C1 segment of cervical spinal cord (tissue), 14 donors: ENCODE results near the gene ZBTB46.
"Not testable (repeated sequence)": the region's sequence is repeated elsewhere in the genome, so short reads cannot be mapped to it uniquely, and the experiment has no call there.

Experiments
- DNase-seq, 14 donors: peaks; one replicate each; lab custom pipeline; 2025; lab: John Stamatoyannopoulos, UW

The ZBTB46 gene, protein sequence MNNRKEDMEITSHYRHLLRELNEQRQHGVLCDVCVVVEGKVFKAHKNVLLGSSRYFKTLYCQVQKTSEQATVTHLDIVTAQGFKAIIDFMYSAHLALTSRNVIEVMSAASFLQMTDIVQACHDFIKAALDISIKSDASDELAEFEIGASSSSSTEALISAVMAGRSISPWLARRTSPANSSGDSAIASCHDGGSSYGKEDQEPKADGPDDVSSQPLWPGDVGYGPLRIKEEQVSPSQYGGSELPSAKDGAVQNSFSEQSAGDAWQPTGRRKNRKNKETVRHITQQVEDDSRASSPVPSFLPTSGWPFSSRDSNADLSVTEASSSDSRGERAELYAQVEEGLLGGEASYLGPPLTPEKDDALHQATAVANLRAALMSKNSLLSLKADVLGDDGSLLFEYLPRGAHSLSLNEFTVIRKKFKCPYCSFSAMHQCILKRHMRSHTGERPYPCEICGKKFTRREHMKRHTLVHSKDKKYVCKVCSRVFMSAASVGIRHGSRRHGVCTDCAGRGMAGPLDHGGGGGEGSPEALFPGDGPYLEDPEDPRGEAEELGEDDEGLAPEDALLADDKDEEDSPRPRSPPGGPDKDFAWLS

DNA sequence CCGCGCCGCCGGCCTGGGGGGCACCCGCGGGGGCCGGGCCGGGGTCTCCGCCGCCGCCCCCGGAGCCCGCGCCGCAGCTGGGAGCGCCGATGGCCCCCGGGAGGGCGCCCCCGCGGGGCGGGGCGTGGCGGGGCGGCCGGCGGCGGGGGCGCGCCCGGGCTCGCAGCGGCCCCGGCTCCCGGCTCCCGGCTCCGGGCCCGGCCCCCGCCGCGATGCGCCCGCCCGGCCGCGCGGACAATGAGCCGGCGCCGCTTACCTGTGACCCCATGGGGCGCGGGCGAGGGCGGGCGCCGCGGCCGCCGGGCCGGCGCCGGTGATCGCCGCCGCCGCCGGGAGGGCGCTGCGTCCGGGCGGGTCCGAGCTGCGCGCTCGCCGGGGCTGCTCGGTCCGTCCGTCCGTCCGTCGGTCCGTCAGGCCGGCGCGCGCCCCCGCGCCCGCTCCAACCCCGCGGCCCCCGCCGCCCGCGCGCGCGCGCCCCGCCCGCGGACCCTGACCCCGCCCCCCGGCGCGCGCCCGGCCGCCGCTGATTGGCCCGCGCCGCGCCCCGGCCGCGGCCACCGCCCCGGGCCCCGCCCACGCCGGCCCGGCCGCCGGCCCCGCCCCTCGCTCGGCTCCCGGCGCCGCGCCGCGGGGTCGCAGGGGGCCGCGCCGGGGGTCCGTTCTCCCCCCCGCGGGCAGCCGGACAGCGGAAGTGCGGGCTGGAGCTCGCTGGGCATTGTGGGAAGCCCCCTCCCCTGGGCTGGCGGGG is at the start of gene ZBTB46:
Gene ZBTB46, minus strand, starts transcription at position 424 of the 748 bp plus-strand sequence. CDS start 40,507 bp downstream, outside the sequence.
- peak in 1 of 14 donors; percentile 26 for DNase-seq

DNA sequence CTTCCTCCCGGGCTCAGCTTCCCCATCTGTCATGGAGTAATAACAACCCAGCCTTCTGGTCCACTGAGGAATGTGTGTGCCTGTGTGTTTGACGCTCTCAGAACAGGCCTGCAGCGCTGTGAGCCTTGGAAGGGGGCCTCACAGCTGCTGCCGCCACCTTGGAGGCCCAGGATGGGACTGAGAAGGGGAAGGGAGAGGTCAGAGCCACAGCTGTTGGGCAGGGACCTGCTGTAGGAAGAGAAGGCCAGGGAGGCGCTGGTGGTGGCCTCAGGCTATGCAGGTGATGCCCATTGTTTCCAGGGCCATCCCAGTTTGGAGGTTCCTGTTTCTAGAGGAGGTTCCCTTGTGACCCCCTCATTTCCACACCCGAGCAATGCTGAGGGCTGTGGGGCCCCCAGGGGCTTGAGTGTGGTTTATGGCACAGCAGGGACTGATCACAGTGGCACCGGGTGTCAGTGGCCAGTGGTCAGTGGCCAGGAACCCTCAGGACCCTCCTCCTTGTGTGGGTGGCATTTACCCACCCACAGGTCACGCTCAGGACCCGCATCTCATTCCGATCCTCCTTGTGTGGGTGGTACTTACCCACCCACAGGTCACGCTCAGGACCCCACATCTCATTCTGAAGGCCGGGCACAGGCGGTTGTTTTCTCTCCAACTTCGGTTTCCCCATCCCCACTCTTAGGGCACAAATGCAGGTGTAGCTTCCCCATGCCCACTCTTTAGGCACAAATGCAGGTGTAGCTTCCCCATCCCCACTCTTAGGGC is 48.0 kb upstream of the ZBTB46 start:
- DNase-seq, result no peak

DNA sequence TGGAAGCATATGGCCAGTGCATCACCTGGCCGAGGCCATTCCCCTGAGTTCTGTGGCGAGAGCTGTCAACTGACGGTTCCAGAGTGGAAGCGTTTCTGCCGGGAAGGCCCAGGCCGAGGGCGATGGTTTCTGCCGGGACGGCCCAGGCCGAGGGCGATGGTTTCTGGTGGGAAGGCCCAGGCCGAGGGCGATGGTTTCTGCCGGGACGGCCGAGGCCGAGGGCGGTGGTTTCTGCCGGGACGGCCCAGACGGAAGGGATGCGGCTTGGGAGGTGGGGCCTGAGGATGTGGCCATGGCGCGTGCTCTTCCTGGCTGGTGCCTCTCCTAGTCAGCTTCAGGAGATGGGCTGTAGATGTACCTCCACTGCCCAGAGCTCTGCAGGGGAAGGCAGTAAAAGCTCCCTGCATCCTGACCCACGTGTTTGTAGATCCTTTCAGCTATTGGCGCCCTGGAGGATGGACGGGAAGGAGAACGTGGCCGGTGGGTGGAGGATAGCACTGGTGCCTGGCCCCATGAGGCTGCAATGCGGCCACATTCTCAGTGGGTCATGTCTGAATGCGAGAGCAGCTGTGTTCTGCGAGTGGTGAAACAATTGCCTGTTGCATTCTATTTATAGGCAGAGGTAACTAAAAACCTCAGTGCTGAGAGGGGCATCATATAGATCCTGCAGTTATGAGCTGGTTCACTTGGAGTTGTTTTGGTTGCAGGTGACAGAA is 46.8 kb upstream of the ZBTB46 start:
- no peak for DNase-seq

DNA sequence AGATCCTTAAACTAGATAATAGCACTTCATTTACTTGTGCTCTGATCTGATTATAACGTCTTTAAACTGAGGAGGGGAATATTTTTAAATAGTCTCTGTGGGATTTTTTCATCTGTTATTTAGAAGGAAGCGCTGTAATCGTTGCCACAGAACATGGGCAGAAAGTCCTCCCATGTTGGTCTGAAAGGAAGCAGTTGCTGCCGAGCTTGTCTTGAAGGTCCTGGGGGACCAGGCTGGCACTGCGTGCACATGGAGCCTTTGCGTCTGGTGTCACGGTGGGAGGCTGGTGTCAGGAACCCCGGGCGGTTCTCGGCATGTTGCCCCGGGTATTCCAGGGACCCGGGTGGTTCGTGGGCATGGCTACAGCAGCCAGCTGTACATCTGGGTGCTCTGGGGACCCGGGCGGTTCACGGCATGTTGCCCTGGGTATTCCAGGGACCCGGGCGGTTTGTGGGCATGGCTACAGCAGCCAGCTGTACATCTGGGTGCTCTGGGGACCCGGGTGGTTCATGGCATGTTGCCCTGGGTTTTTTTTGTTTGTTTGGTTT is 45.5 kb upstream of the ZBTB46 start:
- DNase-seq, result no peak

DNA sequence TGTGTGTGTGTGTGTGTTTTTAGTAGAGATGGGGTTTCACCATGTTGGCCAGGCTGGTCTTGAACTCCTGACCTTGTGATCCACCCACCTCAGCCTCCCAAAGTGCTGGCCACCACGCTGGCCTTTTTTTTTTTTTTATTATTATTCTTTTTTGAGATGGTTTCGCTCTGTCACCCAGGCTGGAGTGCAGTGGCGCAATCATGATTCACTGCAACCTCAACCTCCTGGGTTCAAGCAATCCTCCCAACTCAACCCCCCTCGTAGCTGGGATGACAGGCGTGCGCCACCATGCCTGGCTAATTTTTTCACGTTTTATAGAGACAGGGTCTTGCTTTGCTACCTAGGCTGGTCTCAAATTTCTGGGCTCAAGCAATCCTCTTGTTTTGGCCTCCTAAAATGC is 43.2 kb upstream of the ZBTB46 start:
- not testable (repeated sequence) for DNase-seq

DNA sequence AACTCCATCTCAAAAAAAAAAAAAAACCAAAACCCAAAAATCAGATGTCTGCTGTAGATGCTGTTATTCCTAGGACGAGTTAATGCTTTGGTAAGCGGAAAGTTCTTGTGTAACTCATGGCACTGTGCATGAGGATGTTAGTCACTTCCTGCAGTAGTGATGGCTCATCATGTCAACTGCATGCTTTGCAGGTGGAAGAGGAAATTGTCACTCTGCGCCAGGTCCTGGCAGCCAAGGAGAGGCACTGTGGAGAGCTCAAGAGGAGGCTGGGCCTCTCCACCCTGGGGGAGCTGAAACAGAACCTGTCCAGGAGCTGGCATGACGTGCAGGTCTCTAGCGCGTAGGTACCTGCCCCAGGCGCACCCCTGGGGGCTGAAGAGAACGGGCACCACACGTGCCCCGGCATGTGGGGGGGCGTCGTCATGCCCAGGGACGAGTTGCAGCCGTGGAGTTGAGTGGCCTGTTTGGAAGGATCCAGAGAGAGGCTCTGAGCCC is 42.5 kb upstream of the ZBTB46 start:
- DNase-seq, result peak in 3 of 14 donors; percentile 2 to 31 (median 11)

DNA sequence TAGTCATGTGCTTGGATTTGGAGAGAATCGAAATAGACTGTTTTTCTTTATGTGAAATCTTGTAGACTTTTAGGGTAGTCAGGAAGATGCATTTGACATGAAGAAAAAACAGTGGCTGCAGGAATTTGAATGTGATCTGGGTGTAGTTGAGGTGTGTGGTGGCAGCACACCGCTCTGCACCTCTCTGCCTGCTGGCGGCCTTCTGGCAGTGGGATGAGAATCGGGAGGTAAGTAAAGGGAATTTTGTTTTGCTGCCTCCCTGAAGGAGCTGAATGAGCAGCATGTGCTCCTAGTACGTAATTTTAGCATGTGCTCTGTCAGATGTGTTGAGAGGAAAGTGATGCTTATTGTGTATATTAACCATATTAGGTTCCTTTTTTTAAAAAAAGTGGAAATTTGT is 37.2 kb upstream of the ZBTB46 start:
- no peak for DNase-seq

DNA sequence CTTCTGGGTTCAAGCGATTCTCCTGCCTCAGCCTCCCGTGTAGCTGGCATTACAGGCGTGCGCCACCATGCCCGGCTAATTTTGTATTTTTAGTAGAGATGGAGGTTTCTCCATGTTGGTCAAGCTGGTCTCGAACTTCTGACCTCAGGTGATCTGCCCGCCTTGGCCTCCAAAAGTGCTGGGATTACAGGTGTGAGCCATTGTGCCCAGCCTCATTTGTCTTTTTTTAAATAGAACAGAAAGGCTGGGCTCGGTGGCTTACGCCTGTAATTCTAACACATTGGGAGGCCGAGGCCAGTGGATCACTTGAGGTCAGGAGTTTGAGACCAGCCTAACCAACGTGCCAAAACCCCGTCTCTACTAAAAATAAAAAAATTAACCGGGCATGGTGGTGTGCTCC is 36.0 kb upstream of the ZBTB46 start:
- not testable (repeated sequence) for DNase-seq

DNA sequence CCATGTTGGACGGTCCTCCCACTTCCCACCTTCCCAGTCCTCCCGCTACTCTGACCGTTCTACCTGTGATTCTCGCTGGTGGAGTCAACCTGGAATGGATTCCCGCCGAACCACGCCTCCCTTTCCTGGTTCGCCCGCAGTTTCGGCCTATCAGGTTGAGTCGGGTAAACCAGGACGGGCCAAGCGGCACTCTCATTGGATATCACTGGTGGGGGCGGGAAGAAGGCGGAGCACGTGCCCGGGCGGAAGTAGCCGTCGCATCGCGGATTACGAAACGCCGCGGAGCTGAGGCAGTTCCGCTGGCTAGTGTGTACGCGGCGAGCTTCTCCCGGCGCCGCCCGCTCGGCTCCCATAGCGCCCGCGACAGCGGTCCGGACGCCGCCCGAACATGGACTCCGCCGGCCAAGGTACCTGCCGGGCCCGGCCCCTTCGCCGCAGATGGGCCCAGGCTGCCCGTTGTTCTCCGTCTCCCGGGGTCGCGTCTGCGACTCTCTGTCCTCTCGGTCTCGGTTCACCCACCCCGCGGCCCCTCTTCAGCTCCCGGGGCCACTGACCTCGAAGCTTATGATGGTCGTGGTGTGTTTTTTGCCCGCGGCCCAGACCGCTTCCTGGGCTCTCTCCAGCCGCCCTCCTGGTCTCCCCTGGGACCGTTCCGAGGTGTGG is 34.0 kb upstream of the ZBTB46 start, which contains the start of gene TPD52L2:
Gene TPD52L2, plus strand, starts transcription at position 293 of the 663 bp plus-strand sequence. Its CDS starts 96 bp downstream, at position 389.
- DNase-seq, result peak; percentile 84 to 100 (median 96)

DNA sequence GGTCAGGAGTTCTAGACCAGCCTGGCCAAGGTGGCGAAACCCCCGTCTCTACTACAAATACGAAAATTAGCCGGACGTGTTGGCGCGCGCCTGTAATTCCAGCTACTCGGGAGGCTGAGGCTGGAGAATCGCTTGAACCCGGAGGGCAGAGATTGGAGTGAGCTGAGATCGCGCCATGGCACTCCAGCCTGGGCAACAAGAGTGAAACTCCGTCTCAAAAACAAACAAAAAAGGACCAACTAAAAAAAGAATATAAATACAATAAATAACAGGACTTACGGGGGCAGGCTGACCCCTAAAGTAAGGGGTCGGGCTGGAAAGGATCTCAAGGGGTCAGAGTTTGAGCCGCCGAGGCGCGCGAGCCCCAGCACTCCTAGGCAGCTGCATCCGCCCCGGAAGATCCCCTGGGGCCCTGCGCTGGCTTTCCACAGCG is 33.5 kb upstream of the ZBTB46 start:
- DNase-seq, result no peak

DNA sequence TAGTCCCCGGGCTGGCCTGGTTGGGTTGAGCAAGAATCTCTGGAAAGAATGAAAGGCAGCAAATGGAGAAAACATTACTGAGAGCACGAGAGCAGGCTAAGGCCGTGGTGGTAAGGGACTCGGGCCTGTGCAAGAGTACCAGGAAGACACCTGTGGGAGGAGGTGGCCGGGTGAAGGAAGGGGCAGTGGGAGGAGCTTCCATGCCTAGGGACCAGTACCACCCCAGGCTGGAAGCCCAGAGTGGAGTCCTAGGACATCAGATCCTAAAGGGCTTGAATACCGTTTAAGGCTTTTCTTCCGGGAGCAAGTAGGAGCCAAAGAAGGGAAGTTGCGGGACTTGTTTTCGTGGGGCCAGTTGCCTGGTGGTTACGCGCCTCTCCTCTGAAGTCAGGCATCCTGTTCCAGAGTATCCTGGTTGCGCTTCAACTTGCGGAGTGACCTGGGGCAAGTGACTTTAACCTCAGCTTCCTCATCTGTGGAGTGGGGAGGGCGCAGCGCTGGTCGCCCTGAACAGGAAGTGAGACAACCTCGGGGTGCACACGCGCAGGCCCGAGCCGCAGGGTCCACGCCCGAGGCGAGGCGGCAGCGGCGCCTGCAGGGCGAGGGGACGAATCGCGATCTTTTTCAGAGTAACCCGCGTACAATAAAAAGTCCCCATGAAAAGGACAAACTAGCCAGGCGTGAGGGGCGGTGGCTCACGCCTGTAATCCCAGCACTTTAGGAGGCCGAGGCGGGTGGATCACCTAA is 32.9 kb upstream of the ZBTB46 start:
- peak in 12 of 14 donors; percentile 21 to 81 (median 57) for DNase-seq

DNA sequence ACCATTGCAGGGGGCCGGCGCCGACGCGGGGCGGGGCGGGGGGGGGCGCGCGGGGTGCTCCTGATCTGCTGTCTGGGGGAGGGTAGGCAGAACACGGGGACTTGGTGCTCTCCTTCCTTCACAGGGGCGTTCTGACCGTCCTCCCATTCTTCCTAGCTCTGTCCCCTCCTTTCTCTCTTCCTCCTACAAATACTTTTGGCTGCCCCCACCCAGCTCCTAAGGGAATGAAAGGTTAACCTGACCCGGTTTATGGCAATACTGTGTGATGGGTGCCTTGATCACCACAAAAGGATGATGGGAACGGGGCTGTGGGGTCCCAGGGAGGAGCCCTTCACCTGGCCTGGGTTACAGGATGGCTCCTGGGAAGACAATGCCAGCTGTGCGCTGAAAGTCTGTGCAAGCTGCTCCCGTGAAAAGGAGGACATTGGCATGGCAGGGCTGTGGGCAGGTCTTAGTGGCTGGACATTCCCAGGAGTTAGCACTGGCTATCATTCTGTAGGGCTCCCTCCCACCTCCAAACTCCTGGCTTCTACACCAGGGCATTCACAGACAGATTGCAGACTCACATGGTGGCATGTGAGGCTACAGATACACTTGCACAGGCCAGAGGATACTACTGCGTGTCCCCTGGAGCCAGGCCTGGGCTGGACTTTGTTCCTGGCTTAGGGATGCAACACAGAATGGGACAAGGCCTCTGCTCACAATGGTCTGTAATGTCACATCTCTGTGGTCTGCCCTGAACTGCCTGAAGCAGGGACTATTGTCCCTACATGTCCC is 32.1 kb upstream of the ZBTB46 start:
- DNase-seq, result no peak

DNA sequence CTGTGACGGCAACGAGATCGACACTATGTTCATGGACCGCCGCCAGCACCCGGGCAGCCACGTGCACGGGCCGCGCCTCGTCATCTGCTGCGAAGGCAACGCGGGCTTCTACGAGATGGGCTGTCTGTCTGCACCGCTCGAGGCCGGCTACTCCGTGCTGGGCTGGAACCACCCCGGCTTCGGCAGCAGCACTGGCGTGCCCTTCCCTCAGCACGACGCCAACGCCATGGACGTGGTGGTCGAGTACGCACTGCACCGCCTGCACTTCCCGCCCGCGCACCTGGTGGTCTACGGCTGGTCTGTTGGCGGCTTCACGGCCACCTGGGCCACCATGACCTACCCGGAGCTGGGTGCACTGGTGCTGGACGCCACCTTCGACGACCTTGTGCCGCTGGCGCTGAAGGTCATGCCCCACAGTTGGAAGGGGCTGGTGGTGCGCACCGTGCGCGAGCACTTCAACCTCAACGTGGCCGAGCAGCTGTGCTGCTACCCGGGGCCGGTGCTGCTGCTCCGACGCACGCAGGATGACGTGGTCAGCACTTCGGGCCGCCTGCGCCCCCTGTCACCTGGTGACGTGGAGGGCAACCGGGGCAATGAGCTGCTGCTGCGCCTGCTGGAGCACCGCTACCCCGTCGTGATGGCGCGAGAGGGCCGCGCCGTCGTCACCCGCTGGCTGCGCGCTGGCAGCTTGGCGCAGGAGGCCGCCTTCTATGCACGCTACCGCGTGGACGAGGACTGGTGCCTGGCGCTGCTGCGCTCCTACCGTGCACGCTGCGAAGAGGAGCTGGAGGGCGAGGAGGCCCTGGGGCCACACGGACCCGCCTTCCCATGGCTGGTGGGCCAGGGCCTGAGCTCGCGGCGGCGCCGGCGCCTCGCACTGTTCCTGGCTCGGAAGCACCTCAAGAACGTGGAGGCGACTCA is 31.2 kb upstream of the ZBTB46 start:
- no peak for DNase-seq

DNA sequence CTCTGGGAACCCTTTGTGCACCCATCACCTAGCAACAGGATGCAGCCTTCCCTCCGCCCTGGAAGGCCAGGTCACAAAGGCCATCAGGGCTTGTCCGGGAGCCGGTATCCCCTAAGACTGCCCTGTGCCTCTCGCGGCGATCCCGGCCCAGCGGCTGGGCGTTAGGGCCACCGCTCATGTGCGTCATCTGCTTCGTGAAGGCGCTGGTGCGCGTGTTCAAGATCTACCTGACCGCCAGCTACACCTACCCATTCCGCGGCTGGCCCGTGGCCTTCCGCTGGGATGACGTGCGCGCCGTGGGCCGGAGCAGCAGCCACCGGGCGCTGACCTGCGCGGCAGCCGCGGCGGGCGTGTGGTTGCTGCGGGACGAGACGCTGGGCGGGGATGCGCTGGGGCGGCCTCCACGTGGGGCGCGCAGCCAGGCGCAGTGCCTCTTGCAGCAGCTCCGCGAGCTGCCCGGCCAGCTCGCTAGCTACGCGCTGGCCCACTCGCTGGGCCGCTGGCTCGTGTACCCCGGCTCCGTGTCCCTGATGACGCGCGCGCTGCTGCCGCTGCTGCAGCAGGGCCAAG is 30.4 kb upstream of the ZBTB46 start, which contains the start of gene ABHD16B:
Gene ABHD16B, plus strand, starts transcription at position 134 of the 570 bp plus-strand sequence. Its CDS starts 43 bp downstream, at position 177.
- DNase-seq, result no peak

DNA sequence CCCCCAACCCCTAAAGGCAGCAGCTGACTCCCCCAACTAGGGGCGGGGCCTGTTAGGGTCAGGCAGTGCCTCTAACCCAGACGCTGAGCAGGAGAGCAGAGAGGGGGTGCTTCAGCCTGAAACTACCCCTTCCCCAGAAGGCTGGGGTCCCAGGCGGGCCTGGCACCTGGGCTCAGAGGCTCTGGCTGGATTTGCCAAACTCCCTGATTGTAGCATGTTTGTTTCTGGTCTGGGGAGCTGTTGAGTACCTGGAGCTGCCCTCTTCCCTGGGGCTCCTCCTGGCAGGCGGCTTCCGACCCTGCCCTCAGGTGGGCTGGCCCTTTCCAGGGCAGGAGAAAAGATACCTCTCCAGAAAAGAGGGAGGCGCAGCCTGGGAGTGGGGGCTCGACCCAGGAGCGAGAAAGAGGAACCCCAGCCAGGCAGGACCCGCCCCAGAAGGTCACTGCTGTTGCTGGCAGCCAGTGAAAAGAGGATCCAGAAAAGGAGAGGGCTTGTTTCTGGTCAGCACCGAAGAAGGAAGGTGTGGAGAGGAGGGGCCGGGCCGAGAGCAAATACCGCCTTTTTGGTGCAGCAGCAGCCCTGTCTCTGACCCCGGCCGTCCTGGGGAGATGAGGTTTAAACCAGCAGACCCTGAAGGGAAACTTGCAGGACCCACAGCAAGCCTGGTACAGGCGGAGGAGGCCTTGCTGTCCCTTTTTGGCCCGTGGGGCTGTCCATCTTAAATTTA is 29.4 kb upstream of the ZBTB46 start:
- DNase-seq, result peak in 3 of 14 donors; percentile 12 to 26 (median 14)

DNA sequence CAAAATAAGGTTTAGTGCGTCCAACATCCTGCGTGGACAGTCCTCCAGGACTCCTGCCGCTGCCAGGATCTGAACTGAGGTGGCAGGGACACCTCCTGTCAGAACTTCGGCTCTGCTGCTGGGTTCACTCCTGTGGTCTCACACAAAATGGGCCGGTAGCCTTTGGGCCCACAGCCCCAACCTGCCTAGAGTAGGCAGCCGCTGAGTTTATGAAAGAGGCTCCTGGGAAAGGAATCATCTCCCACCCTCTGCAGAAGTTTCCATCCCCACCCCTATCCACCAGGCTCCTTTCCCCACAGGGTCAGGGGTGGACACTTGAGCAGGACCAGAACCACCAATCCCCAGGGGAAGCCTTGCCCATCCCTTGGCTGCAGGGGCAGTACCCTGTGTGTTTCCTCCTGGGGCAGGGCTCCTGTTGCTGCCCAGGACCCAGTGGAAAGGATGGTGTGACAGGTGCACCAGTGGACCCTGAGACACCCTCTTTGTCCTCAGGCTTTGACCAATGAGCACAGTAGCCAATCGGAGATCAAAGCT is 28.2 kb upstream of the ZBTB46 start:
- DNase-seq, result no peak
